Measurements from ENCODE around the gene SRSF2. TPM values are rescaled to one million over a fixed set of nuclear protein-coding genes. Genes with fewer than 3 reads are reported as not detected.
A peak's percentile ranks its signal among the peaks of the same experiment; 100 is the strongest.
"Not testable (repeated sequence)": the region's sequence is repeated elsewhere in the genome, so short reads cannot be mapped to it uniquely, and the experiment has no call there.

SRSF2 gene
- total RNA-seq, 1 donor: 152 TPM

DNA sequence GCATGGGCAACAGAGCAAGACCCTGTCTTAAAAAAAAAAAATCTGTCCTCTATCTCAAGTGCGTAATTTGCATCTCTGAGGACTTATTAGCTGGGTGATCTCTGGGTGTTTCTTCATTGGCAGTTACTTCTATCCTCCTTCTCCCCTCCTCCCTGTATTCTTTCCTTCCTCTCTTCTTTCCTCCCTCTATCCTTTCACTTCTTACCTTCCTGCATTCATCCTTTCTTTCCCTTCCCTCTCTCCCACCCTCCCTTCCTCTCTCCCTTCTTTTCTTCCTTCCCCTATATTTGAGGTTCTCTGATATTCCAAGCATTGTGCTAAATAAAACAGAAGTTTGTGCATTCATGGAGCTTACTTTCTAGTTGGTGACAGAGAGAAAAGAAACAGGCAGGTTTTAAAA is 11.5 kb upstream of the SRSF2 start:
- H3K4me3 ChIP-seq (ENCODE audit: low read depth, low read length): no peak overlapping the region
- no peak for DNase-seq (ENCODE audit: low read depth)
- TF ChIP-seq, protein P1, sequence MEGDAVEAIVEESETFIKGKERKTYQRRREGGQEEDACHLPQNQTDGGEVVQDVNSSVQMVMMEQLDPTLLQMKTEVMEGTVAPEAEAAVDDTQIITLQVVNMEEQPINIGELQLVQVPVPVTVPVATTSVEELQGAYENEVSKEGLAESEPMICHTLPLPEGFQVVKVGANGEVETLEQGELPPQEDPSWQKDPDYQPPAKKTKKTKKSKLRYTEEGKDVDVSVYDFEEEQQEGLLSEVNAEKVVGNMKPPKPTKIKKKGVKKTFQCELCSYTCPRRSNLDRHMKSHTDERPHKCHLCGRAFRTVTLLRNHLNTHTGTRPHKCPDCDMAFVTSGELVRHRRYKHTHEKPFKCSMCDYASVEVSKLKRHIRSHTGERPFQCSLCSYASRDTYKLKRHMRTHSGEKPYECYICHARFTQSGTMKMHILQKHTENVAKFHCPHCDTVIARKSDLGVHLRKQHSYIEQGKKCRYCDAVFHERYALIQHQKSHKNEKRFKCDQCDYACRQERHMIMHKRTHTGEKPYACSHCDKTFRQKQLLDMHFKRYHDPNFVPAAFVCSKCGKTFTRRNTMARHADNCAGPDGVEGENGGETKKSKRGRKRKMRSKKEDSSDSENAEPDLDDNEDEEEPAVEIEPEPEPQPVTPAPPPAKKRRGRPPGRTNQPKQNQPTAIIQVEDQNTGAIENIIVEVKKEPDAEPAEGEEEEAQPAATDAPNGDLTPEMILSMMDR (IDR thresholded peaks at IDR 0.05; ENCODE audit: insufficient read depth, low read depth, low read length): no peak

DNA sequence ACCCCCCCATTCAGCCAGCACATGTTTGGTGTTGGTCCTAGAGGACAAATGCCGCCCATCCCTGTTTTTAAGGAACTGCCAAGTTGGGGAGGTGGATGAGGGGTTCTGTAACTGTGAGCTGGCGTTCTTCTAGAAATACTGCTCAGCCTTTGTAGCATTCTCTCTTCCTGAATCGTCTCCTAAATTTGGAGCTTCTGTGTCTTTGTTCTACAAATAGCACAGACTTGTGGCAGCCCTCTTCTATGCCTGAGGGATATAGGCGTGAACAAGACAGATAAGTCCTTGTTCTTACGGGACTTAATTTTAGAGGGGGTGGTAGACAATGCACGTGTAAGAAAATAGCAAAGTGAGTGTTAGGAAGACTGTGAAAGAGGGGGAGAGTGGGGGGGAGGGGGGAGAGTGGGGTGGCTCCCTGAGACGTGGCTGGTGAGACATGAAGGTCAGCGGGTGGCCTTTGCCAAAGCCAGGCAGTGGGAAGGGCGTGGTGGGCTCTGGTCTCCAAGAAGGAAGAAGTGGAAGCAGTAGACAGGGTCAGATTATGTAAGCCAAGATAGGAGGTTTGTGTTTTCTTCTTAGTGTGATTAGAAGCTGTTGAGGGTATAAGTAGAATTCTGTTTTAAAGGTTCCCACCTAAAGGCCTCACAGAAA is 10.7 kb upstream of the SRSF2 start:
- TF ChIP-seq, protein P1 (IDR thresholded peaks at IDR 0.05; ENCODE audit: insufficient read depth, low read depth, low read length): no peak
- no peak overlapping the region for H3K4me3 ChIP-seq (ENCODE audit: low read depth, low read length)
- DNase-seq (ENCODE audit: low read depth): no peak

DNA sequence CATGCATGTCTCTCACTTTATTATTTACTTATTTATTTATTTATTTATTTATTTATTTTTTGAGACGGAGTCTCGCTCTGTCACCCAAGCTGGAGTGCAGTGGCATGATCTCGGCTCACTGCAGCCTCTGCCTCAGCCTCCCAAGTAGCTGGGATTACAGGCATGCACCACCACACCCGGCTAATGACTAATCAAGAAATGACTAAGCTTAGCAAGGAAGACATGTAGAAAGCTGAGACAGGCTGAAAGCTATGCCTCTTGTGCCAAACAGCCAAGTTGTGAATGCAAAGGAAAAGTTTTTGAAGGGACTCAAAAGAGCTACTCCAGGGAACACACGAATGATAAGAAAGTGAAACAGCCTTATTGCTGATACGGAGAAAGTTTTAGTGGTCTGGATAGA is 8.7 kb upstream of the SRSF2 start:
- DNase-seq (ENCODE audit: low read depth); H3K4me3 ChIP-seq (ENCODE audit: low read depth, low read length): not testable (repeated sequence)

DNA sequence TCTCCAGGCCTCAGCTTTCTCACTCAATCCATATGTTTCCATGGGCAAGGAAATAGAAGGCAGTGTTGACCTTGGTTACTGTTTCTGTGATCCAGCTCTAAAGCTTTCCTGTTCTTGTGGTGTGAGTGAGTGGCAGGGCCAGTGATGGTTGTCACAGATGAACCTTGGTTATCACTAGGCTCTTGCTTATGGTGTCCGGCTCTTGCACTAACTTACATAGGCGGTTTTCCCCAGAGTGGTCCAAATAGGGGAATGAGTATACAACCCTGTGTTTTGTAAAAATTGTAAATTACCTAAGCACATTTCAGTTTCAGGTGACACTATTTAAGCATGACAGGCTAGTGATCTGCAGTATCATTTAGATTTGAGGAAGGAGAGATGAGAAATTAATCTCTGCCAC is 7.6 kb upstream of the SRSF2 start:
- no peak for DNase-seq (ENCODE audit: low read depth)
- H3K4me3 ChIP-seq (ENCODE audit: low read depth, low read length): no peak overlapping the region
- TF ChIP-seq, protein P1 (IDR thresholded peaks at IDR 0.05; ENCODE audit: insufficient read depth, low read depth, low read length): no peak

DNA sequence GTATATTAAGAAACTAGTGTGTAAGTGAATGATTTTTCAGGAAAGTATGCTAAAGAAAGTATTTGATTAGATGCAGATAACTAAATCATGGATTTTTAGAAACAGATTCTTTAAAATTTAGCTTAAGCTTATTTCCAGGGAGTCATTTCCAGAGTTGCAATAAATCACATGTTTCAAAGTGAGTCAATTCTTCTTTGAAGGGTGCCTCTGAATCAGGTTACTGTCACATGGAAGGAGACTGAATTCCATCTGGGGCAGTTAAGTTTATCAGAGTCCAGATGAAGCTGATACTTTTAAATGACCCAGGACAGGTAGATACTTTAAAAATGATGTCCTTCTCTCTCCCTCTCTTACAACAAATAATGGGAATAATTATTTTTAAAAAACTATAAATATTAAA is 5.8 kb upstream of the SRSF2 start:
- H3K4me3 ChIP-seq (ENCODE audit: low read depth, low read length): no peak overlapping the region
- no peak for DNase-seq (ENCODE audit: low read depth)
- TF ChIP-seq, protein P1 (IDR thresholded peaks at IDR 0.05; ENCODE audit: insufficient read depth, low read depth, low read length): no peak

DNA sequence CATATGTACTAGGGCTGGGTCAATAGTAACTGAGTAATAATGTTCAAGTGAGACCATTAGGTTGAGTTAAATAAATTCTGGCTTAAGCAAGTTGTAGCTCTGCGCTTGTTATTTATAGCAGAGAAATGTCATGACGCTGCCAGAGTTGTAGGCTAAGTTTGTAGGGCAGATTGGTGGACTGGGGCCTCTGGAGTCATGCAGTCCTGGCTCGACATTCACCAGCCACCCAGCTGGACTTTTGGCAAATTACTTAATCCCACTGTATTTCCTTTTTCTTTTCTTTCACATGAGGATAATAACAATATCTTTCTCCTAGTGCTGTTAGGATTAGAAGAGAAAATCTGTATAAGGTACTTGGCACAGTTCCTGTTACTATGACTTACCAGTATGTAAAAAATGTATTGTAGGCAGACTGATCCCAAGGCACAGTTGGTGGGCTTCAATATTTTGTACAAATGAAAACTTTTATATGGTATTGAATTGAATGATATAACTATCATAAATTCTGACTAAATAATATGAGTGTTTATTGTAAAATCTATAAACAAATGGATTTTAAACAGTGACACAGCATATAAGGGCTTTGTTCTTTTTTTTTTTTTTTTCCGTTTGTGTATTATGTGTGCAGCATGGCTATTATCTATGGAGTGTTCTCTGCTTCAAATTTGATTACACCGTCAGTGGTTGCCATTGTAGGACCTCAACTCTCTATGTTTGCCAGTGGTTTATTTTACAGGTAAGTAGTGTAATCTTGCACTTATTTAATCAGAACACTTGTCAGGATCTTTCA is 3.4 kb upstream of the SRSF2 start:
- no peak overlapping the region for H3K4me3 ChIP-seq (ENCODE audit: low read depth, low read length)
- TF ChIP-seq, protein P1 (IDR thresholded peaks at IDR 0.05; ENCODE audit: insufficient read depth, low read depth, low read length): no peak
- peak; percentile 48 for DNase-seq (ENCODE audit: low read depth)

DNA sequence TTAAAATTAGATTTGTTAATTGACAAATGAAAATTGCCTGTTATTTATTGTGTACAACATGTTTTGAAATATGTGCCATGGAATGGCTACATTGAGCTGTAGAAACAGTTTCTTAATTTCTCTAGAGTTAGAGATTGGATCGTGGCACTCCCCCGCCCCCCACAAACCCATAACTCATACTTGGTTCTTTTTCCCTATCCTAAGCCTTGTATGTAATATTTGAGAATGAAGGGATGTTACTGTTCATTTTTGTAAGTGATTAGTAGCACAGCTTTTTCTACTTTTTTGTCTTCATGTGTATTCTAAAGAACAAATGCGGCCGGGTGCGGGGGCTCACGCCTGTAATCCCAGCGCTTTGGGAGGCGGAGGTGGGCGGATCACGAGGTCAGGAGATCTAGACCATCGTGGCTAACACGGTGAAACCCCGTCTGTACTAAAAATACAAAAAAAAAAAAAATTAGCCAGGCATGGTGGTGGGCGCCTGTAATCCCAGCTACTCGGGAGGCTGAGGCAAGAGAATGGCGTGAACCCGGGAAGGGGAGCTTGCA is 2.5 kb upstream of the SRSF2 start:
- H3K4me3 ChIP-seq (ENCODE audit: low read depth, low read length): peak overlapping the region; percentile 94
- DNase-seq (ENCODE audit: low read depth): not testable (repeated sequence)

Measured in fibroblast of villous mesenchyme (primary cell).